AG10803 (cell line): Measurements from ENCODE around the gene VAPA.

Experiments used
- DNase-seq: peaks from one replicate; pipeline ENCODE4 v3.0.0; 2010; ENCODE audit warnings: low read depth
- H3K4me3 ChIP-seq: 2 replicates; pipeline ENCODE4 v1.5.1; 2011; ENCODE audit warnings: mild to moderate bottlenecking, low read length, control low read depth
- TF ChIP-seq, protein P1 (sequence below): conservative IDR thresholded peaks from 2 replicates; pipeline ENCODE4 v1.5.1; 2011; ENCODE audit warnings: mild to moderate bottlenecking, low read length, control low read depth, inconsistent platforms

The VAPA gene

DNA sequence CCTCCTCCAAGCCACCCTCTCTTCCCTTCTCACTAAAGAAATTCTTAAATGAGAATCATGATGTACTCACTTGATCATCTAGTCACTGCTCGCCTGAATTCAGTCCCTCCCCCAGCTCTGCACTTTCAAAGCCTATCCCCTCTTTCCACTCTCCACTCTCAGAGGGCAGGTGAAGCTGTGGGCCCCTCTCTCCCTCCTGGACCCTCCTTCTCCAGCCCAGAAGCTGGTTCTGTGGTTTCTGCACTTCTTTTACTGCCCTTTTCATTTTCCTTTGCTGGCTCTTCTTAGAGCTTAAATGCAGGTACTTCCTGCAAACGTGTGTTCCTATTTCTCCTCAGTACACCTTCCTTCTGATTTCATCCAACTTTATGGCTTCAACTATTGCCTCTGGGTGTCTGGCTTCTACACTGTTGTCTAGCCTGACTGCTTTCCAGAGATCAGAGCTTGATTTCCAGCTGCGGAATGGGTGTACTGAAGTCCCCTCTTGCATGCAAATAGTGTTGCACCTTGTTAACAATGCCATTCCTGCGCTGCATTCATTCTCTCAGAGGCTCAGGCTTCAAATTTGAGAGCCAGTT is 43.3 kb upstream of the VAPA start:
- TF ChIP-seq, protein P1, sequence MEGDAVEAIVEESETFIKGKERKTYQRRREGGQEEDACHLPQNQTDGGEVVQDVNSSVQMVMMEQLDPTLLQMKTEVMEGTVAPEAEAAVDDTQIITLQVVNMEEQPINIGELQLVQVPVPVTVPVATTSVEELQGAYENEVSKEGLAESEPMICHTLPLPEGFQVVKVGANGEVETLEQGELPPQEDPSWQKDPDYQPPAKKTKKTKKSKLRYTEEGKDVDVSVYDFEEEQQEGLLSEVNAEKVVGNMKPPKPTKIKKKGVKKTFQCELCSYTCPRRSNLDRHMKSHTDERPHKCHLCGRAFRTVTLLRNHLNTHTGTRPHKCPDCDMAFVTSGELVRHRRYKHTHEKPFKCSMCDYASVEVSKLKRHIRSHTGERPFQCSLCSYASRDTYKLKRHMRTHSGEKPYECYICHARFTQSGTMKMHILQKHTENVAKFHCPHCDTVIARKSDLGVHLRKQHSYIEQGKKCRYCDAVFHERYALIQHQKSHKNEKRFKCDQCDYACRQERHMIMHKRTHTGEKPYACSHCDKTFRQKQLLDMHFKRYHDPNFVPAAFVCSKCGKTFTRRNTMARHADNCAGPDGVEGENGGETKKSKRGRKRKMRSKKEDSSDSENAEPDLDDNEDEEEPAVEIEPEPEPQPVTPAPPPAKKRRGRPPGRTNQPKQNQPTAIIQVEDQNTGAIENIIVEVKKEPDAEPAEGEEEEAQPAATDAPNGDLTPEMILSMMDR: no peak
- H3K4me3 ChIP-seq: no peak overlapping the region
- DNase-seq: no peak

DNA sequence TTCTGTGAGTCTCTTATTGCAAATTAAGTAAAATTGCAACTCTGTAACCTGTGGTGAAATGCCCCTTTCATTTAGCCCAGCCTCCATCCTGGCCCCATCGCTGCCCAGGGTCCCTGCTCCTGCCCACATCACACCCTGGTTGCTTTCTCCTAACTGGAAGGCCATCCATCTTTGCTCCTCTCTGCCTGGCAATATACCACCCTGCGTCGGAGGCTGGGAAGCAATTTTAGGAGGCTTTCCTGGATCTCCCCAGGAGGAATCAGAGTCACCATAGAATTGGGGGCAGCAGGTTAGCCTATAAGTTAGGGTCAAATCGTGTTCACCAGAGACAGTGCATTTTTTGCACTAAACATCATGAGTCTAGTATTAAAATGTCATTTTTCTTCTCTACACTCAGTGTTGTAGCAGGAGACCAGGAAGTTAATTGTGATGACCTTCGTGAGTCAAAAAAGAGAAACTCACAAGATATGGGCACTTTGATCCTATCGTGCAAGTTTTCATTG is 42.5 kb upstream of the VAPA start:
- TF ChIP-seq, protein P1: no peak
- no peak overlapping the region for H3K4me3 ChIP-seq
- DNase-seq: no peak

DNA sequence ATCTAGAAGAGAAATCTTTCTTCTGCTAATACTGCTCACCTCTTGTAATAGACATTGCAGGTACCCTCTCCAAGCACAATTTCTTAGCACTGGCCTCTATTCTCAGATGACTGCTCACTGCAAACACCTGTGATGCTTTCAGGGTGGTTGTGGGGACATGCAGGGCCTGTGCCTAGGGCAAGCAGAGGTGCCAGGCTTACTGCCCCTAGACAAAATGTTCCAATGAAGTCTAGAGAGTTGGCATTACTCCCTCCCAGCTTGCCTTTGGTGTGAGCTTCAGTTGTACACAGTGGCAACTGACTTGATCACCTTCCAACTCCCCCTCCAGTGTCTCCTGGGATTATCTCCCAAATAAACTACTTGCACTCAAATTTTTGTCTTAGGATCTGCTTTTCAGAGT is 41.0 kb upstream of the VAPA start:
- TF ChIP-seq, protein P1: no peak
- no peak overlapping the region for H3K4me3 ChIP-seq
- DNase-seq: no peak

DNA sequence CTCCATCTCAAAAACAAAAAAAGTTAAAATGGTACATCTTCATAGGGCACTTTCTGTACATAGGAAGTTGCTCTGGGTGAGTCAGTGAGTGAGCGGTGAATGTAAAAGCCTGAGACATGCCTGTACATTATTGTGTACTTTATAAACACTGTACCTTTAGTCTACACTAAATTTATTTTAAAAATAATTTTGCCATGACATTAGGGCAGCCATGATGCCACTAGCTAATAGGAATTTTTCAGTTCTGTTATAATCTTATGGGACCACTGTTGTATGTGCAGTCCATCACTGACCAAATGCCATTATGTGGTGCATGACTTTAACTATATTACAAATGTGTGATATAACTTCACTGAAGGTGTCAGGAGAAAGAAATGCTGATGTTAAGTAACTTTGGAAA is 39.1 kb upstream of the VAPA start:
- TF ChIP-seq, protein P1: no peak
- no peak for DNase-seq
- H3K4me3 ChIP-seq: no peak overlapping the region

DNA sequence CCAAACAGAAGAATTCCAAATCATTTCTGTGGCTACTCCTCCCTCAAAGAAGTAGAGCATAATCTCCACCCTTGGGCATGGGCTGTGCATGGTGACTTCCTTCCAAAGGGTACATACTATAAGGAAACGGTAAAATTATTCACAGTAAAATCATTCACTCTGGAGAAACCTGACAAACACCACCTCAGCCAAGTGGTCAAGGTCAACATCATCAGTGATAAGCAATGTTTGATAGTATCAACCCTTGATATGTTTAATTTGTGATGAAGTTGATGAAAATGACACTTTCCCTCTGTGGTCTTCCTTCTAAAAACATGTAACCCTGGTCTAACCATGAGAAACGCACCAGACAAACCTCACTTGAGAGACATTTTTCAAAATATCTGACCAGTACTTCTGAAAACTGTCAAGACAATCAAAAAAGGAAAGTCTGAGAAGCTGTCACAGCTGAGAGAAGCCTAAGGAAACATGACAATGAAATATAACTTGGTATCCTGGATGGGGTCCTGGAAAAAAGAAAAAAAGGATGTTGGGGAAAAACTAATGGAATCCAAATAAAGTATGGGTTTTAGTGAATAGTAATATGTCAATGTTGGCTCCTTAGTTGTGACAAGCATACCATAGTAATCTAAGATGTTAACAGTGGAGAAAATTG is 37.5 kb upstream of the VAPA start:
- TF ChIP-seq, protein P1: no peak
- H3K4me3 ChIP-seq: no peak overlapping the region; the same call in 1 of the 2 replicates
- DNase-seq: no peak

DNA sequence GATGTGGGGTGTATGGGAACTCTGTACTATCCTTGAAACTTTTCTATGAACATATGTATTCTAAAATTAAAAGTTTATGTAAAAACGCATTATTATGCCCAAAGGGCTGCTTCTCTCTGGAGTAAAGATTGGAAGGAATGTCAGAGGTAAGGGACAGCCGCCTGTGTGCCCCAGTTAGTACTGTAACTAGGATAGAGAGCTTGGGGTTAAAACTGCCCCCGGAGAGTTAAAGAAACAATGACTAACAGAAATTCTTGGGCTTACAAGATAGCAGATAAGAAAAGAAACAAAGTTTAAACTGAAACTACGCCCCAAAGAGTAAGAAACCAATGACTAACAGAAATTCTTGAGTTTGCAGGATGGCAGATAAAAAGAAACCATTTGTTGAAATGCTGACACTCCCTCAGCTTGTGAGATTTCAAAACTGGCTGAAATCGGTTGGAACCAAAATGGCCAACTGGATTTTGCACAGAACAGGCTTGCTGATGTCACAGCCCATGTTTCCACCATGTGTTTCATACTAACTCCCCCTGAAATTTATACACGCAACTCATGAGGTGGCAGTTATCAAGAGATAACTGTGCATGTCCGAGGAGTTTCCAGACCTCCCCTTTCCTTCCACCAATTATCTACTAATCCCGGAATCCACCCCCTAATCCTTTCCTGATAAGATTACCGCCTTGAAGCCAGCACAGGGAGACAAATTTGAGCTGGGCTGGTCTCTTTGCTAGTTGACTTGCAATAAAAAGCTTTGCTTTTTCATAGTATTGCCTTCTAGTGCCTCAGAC is 36.8 kb upstream of the VAPA start:
- DNase-seq: peak; percentile 83
- H3K4me3 ChIP-seq: peak overlapping the region; percentile 35

More for the DNA sequence above, 36.8 kb upstream of the VAPA start:
- TF ChIP-seq, protein P1: no peak
